ENCODE data around the gene KLF16. TPM values are rescaled to one million over a fixed set of nuclear protein-coding genes. Genes with fewer than 3 reads are reported as not detected.

KLF16 gene
- total RNA-seq, 1 experiment from 2014 or later, result 45.5 TPM

GRCh38 chr19:1845125-1845515 lies 18.3 kb downstream of the KLF16 start:
- no peak for TF ChIP-seq CTCF (IDR thresholded peaks at IDR 0.05; ENCODE audit: unreplicated experiment)
- Mint-ChIP-seq H3K9me3 (ENCODE audit: unreplicated experiment) (no peaks in the 10 kb centered on the region), H3K4me3 (ENCODE audit: unreplicated experiment) (no peak overlapping the region), H3K4me1 (ENCODE audit: insufficient read depth, unreplicated experiment) (peaks cover 23% of the 10 kb centered on the region), H3K27ac (ENCODE audit: low read depth, unreplicated experiment) (no peak overlapping the region), H3K36me3 (ENCODE audit: insufficient read depth, unreplicated experiment) (peaks cover 24% of the 10 kb centered on the region), H3K27me3 (ENCODE audit: insufficient read depth, unreplicated experiment) (no peaks in the 10 kb centered on the region)
- POLR2A ChIA-PET, result interaction anchor here (0.5 kb wide), 1 partner anchor 560 kb away, joined by 3 read pairs; no protein-coding TSS in a partner anchor
- DNase-seq (ENCODE audit: unreplicated experiment), result no peak
- intact Hi-C loops (cut with micrococcal nuclease), result no loop called here
- no TSS peak for BruUV-seq (replicated peaks)
- CTCF ChIA-PET, result interaction anchor here (0.8 to 2.5 kb wide), 3 partner anchors 7 to 88 kb away, joined by 3 to 19 read pairs (median 12); no protein-coding TSS in a partner anchor

- no peak for DNase-seq (ENCODE audit: unreplicated experiment)
- ChIA-PET CTCF (interaction anchor here (0.7 kb wide), 1 partner anchor 142 kb away, joined by 3 read pairs; no protein-coding TSS in a partner anchor), POLR2A (no interaction called here)
- Mint-ChIP-seq H3K4me3 (ENCODE audit: unreplicated experiment) (no peak overlapping the region), H3K36me3 (ENCODE audit: insufficient read depth, unreplicated experiment) (peaks cover 19% of the 10 kb centered on the region), H3K9me3 (ENCODE audit: unreplicated experiment) (no peaks in the 10 kb centered on the region), H3K4me1 (ENCODE audit: insufficient read depth, unreplicated experiment) (peaks cover 20% of the 10 kb centered on the region), H3K27me3 (ENCODE audit: insufficient read depth, unreplicated experiment) (no peaks in the 10 kb centered on the region), H3K27ac (ENCODE audit: low read depth, unreplicated experiment) (no peak overlapping the region)
- intact Hi-C loops (cut with micrococcal nuclease), result no loop called here
- BruUV-seq (replicated peaks), result no TSS peak
- no peak for TF ChIP-seq CTCF (IDR thresholded peaks at IDR 0.05; ENCODE audit: unreplicated experiment)
Observed at GRCh38 chr19:1844513-1845124, 18.8 kb downstream of the KLF16 start.

GRCh38 chr19:1843646-1844394 lies 19.6 kb downstream of the KLF16 start:
- TF ChIP-seq CTCF (IDR thresholded peaks at IDR 0.05; ENCODE audit: unreplicated experiment), result no peak
- Mint-ChIP-seq H3K4me1 (ENCODE audit: insufficient read depth, unreplicated experiment) (peaks cover 20% of the 10 kb centered on the region), H3K27me3 (ENCODE audit: insufficient read depth, unreplicated experiment) (no peaks in the 10 kb centered on the region), H3K4me3 (ENCODE audit: unreplicated experiment) (no peak overlapping the region), H3K9me3 (ENCODE audit: unreplicated experiment) (no peaks in the 10 kb centered on the region), H3K36me3 (ENCODE audit: insufficient read depth, unreplicated experiment) (peaks cover 19% of the 10 kb centered on the region), H3K27ac (ENCODE audit: low read depth, unreplicated experiment) (no peak overlapping the region)
- BruUV-seq (replicated peaks), result no TSS peak
- ChIA-PET CTCF (interaction anchor here (0.6 to 1.1 kb wide), 3 partner anchors 11 to 17 kb away, joined by 3 to 6 read pairs (median 3); no protein-coding TSS in a partner anchor), POLR2A (no interaction called here)
- no peak for DNase-seq (ENCODE audit: unreplicated experiment)
- intact Hi-C loops (cut with micrococcal nuclease), result no loop called here

- intact Hi-C loops (cut with micrococcal nuclease), result no loop called here
- BruUV-seq (replicated peaks), result no TSS peak
- CTCF ChIA-PET, result interaction anchor here (0.6 to 1.1 kb wide), 3 partner anchors 10 to 17 kb away, joined by 3 to 6 read pairs (median 4); no protein-coding TSS in a partner anchor
- no peak overlapping the region for H3K27ac Mint-ChIP-seq (ENCODE audit: low read depth, unreplicated experiment)
- DNase-seq (ENCODE audit: unreplicated experiment), result no peak
- H3K4me1 Mint-ChIP-seq (ENCODE audit: insufficient read depth, unreplicated experiment), result peaks cover 20% of the 10 kb centered on the region
- no peak for TF ChIP-seq CTCF (IDR thresholded peaks at IDR 0.05; ENCODE audit: unreplicated experiment)
- POLR2A ChIA-PET, result no interaction called here
- H3K27me3 Mint-ChIP-seq (ENCODE audit: insufficient read depth, unreplicated experiment), result no peaks in the 10 kb centered on the region
- no peak overlapping the region for H3K4me3 Mint-ChIP-seq (ENCODE audit: unreplicated experiment)
- H3K9me3 Mint-ChIP-seq (ENCODE audit: unreplicated experiment), result no peaks in the 10 kb centered on the region
- H3K36me3 Mint-ChIP-seq (ENCODE audit: insufficient read depth, unreplicated experiment), result peaks cover 19% of the 10 kb centered on the region
Observed at GRCh38 chr19:1843116-1843515, 20.3 kb downstream of the KLF16 start.
